ENCODE measurements around the gene C6orf15.

The C6orf15 gene

DNA sequence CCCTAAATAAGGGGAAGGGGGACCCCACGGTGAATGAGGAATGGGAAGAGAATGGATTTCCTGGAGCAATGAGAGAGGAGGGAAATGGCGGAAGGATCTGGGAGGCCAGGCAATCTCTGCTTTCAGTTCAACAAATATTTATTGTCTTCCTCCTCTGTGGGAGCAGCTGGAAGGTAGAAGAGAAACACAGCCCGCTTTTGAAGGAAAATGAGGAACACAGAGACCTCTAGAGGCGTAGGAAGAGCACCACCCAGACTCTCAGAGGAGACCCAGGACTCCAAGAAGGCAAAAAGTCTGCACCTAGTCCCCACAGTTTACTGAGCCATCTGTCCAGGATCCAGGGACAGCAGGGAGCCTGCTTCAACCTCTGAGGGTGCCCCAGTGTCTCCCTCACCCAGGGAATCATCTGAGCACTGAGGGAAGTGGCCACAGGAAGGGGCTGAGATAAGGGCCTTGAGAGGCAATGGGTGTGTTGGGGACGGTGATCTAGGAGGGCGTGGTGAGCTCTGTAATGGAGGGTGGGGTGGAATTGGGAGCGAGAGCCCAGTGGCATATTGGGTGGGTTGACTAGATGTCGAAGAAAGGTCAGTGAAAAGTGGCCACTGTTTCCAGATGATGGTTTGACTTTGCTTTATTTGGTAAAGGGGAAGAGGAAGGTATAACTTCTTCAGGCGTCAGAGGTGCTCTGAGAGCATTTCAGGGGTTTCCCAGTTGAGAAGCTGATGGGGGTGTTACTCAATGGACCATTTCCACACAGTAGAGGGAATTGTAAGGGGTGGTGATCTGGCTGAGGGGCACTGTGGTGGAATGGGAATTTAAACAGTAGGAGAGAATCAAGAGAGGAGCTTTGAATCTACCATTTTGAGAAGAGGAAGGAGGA is 2.8 kb upstream of the C6orf15 start:
- no peak overlapping the region for H3K4me3 ChIP-seq (replicated peaks; ENCODE audit: insufficient read depth, low read length)
- peaks cover 6% of the 10 kb centered on the region for H3K27me3 ChIP-seq (ENCODE audit: insufficient read depth, poor library complexity, severe bottlenecking)
- no peak overlapping the region for H3K27ac ChIP-seq (replicated peaks)
- TF ChIP-seq POLR2AphosphoS5 (IDR thresholded peaks at IDR 0.05; ENCODE audit: low read depth): no peak
- TF ChIP-seq, protein P1, sequence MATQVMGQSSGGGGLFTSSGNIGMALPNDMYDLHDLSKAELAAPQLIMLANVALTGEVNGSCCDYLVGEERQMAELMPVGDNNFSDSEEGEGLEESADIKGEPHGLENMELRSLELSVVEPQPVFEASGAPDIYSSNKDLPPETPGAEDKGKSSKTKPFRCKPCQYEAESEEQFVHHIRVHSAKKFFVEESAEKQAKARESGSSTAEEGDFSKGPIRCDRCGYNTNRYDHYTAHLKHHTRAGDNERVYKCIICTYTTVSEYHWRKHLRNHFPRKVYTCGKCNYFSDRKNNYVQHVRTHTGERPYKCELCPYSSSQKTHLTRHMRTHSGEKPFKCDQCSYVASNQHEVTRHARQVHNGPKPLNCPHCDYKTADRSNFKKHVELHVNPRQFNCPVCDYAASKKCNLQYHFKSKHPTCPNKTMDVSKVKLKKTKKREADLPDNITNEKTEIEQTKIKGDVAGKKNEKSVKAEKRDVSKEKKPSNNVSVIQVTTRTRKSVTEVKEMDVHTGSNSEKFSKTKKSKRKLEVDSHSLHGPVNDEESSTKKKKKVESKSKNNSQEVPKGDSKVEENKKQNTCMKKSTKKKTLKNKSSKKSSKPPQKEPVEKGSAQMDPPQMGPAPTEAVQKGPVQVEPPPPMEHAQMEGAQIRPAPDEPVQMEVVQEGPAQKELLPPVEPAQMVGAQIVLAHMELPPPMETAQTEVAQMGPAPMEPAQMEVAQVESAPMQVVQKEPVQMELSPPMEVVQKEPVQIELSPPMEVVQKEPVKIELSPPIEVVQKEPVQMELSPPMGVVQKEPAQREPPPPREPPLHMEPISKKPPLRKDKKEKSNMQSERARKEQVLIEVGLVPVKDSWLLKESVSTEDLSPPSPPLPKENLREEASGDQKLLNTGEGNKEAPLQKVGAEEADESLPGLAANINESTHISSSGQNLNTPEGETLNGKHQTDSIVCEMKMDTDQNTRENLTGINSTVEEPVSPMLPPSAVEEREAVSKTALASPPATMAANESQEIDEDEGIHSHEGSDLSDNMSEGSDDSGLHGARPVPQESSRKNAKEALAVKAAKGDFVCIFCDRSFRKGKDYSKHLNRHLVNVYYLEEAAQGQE (IDR thresholded peaks at IDR 0.05; ENCODE audit: insufficient replicate concordance, low read depth): no peak
- TF ChIP-seq, protein P2, sequence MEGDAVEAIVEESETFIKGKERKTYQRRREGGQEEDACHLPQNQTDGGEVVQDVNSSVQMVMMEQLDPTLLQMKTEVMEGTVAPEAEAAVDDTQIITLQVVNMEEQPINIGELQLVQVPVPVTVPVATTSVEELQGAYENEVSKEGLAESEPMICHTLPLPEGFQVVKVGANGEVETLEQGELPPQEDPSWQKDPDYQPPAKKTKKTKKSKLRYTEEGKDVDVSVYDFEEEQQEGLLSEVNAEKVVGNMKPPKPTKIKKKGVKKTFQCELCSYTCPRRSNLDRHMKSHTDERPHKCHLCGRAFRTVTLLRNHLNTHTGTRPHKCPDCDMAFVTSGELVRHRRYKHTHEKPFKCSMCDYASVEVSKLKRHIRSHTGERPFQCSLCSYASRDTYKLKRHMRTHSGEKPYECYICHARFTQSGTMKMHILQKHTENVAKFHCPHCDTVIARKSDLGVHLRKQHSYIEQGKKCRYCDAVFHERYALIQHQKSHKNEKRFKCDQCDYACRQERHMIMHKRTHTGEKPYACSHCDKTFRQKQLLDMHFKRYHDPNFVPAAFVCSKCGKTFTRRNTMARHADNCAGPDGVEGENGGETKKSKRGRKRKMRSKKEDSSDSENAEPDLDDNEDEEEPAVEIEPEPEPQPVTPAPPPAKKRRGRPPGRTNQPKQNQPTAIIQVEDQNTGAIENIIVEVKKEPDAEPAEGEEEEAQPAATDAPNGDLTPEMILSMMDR (IDR thresholded peaks at IDR 0.05; ENCODE audit: insufficient read depth, low read length): no peak
- no peak for TF ChIP-seq SPI1 (IDR thresholded peaks at IDR 0.05; ENCODE audit: borderline replicate concordance, low read depth)
- TF ChIP-seq GABPA (IDR thresholded peaks at IDR 0.05; ENCODE audit: low read depth): no peak
- DNase-seq (ENCODE audit: low read depth in 1 of 2, low spot score in 1 of 2): no peak

DNA sequence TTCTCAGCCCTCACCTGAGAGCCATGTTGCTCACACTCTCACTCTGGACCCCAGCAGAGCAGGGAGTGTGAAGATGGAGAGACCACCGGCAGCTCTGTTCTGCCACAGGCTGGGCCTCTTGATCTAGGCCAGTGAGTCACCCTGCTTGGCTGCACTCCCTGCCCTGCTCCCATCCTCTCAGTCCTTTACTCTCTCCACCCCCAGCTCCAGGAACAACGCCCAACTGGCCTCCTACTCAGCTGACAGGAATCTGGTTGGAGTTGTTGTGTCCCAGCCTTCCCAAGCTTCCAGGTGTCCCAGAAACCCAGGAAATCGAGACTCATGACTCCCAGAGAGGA is 2.1 kb upstream of the C6orf15 start, which contains the start of gene PSORS1C1:
PSORS1C1 (plus strand) TSS at position 260 of the 338 bp plus-strand sequence. CDS start 14,833 bp downstream, outside the sequence.
- DNase-seq (ENCODE audit: low read depth in 1 of 2, low spot score in 1 of 2): no peak
- no peak for TF ChIP-seq GABPA (IDR thresholded peaks at IDR 0.05; ENCODE audit: low read depth)
- TF ChIP-seq SPI1 (IDR thresholded peaks at IDR 0.05; ENCODE audit: borderline replicate concordance, low read depth): no peak
- TF ChIP-seq, protein P2 (IDR thresholded peaks at IDR 0.05; ENCODE audit: insufficient read depth, low read length): no peak
- TF ChIP-seq POLR2AphosphoS5 (IDR thresholded peaks at IDR 0.05; ENCODE audit: low read depth): no peak
- TF ChIP-seq, protein P1 (IDR thresholded peaks at IDR 0.05; ENCODE audit: insufficient replicate concordance, low read depth): no peak
- H3K27me3 ChIP-seq (ENCODE audit: insufficient read depth, poor library complexity, severe bottlenecking): peaks cover 6% of the 10 kb centered on the region
- H3K27ac ChIP-seq (replicated peaks): no peak within 1 kb of the TSS
- H3K4me3 ChIP-seq (replicated peaks; ENCODE audit: insufficient read depth, low read length): no peak within 1 kb of the TSS

DNA sequence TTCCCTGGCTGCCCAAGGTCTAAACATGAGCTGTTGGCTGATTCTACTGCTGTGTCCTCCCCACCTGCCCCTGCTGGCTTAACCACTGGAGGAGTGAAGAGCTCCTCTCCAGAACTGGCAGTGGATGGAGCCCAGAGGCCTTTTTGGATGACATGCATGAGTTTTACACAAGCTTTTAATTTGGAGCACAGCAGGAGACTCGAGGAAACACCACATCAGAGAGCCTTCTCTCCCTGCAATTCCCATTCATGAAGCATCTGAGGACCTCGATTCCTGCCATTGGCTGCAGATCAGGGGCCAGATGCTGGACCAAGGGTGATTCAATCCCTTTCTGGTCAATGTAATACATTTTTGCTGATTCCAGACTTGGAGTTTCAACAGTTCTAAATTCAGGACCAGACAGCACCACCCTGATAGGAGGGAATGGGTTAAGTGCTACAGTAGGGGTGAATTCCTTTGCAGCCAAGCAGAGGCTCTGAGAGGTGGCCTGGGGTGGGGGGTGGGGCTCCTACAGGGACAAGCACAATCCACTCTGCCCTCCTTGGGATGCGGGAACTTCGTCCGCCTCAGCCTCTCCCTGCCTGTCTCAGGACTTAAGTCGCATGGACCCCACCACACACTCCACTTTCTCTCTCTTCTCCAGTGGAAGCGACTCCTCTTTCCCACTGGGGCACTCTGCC is 1.6 kb upstream of the C6orf15 start:
- H3K27ac ChIP-seq (replicated peaks): no peak overlapping the region
- H3K4me3 ChIP-seq (replicated peaks; ENCODE audit: insufficient read depth, low read length): no peak overlapping the region

More for the DNA sequence above, 1.6 kb upstream of the C6orf15 start:
- peaks cover 6% of the 10 kb centered on the region for H3K27me3 ChIP-seq (ENCODE audit: insufficient read depth, poor library complexity, severe bottlenecking)
- TF ChIP-seq, protein P2 (IDR thresholded peaks at IDR 0.05; ENCODE audit: insufficient read depth, low read length): no peak
- TF ChIP-seq SPI1 (IDR thresholded peaks at IDR 0.05; ENCODE audit: borderline replicate concordance, low read depth) (no peak), GABPA (IDR thresholded peaks at IDR 0.05; ENCODE audit: low read depth) (no peak), POLR2AphosphoS5 (IDR thresholded peaks at IDR 0.05; ENCODE audit: low read depth) (no peak)
- TF ChIP-seq, protein P1 (IDR thresholded peaks at IDR 0.05; ENCODE audit: insufficient replicate concordance, low read depth): no peak
- no peak for DNase-seq (ENCODE audit: low read depth in 1 of 2, low spot score in 1 of 2)

Data from HL-60 (cell line).